ENCODE measurements around the gene FBXO4. TPM values are rescaled to one million over a fixed set of nuclear protein-coding genes. Genes with fewer than 3 reads are reported as not detected.

The FBXO4 gene
- total RNA-seq = 10 to 100 TPM; 23.8 to 33.9 (median 30.4) TPM

- no peak for TF ChIP-seq CTCF (IDR thresholded peaks at IDR 0.05; ENCODE audit: low read depth)
Measured at GRCh38 chr5:41924872-41925554, at the start of gene FBXO4. FBXO4 (plus strand) TSS chr5:41925281; CDS start chr5:41925310, 29 bp downstream.

GRCh38 chr5:41876678-41877077 is 48.4 kb upstream of the FBXO4 start:
- TF ChIP-seq CTCF (IDR thresholded peaks at IDR 0.05; ENCODE audit: low read depth) = no peak

- TF ChIP-seq CTCF (IDR thresholded peaks at IDR 0.05; ENCODE audit: low read depth) = no peak
Measured at GRCh38 chr5:41877408-41877807, 47.7 kb upstream of the FBXO4 start.

GRCh38 chr5:41878173-41878572 is 46.9 kb upstream of the FBXO4 start:
- TF ChIP-seq CTCF (IDR thresholded peaks at IDR 0.05; ENCODE audit: low read depth) = no peak

GRCh38 chr5:41878643-41879478 is 46.2 kb upstream of the FBXO4 start:
- no peak for TF ChIP-seq CTCF (IDR thresholded peaks at IDR 0.05; ENCODE audit: low read depth)

GRCh38 chr5:41882765-41883164 is 42.3 kb upstream of the FBXO4 start:
- no peak for TF ChIP-seq CTCF (IDR thresholded peaks at IDR 0.05; ENCODE audit: low read depth)

GRCh38 chr5:41883243-41883642 is 41.8 kb upstream of the FBXO4 start:
- TF ChIP-seq CTCF (IDR thresholded peaks at IDR 0.05; ENCODE audit: low read depth) = no peak
